Loucy (cell line): ENCODE data around the gene ALAD.

Experiments used
- CTCF ChIP-seq: fragments of 200-600 bp; sonication (generic); conservative IDR thresholded peaks from 2 replicates; pipeline ENCODE4 v1.5.1; 2014; ENCODE audit warnings: mild to moderate bottlenecking, antibody characterized with exemption, low read length
- EZH2phosphoT487 ChIP-seq: fragments of 200-600 bp; IDR thresholded peaks from 2 replicates; pipeline ENCODE4 v1.6.1; 2018; ENCODE audit warnings: antibody characterized with exemption, mild to moderate bottlenecking, moderate library complexity, borderline replicate concordance

GRCh38 chr9:113409883-113410206, 8.8 kb upstream of the ALAD start:
- TF ChIP-seq CTCF (no peak), EZH2phosphoT487 (no peak)
